ENCODE measurements around the gene CCDC107.

GRCh38 chr9:35666045-35666444 is 8.0 kb downstream of the CCDC107 start:
- TF ChIP-seq RERE (CRISPR knock-in tag; IDR thresholded peaks at IDR 0.05; ENCODE audit: low read depth) = no peak
- no peak for TF ChIP-seq TEAD2 (CRISPR knock-in tag; IDR thresholded peaks at IDR 0.05)
- no peak for TF ChIP-seq CTCF (CRISPR knock-in tag; IDR thresholded peaks at IDR 0.05)
- no peak for TF ChIP-seq ATF3 (CRISPR knock-in tag; IDR thresholded peaks at IDR 0.05)
- no peak for TF ChIP-seq NFE2 (CRISPR knock-in tag; IDR thresholded peaks at IDR 0.05)
